Trophoblast cell (in vitro differentiated cells and primary cell): ENCODE measurements around the gene IMPG1.

ENCODE experiments used
- DNase-seq, 2 donors: peaks; one replicate each; pipeline ENCODE4 v3.0.0-alpha.2; 2016
- H2AFZ ChIP-seq: 2 replicates; pipeline ENCODE4 v1.6.1; 2013; ENCODE audit warnings: low read length, moderate library complexity, mild to moderate bottlenecking; ENCODE audit not compliant: insufficient read depth, poor library complexity
- H2AK5ac ChIP-seq: 2 replicates; pipeline ENCODE4 v1.6.1; 2013; ENCODE audit warnings: mild to moderate bottlenecking, low read length
- H2BK120ac ChIP-seq: 2 replicates; pipeline ENCODE4 v1.6.1; 2013; ENCODE audit warnings: low read length, mild to moderate bottlenecking, moderate library complexity; ENCODE audit not compliant: insufficient read depth, poor library complexity
- H2BK12ac ChIP-seq: 2 replicates; pipeline ENCODE4 v1.6.1; 2013; ENCODE audit warnings: mild to moderate bottlenecking, low read length, moderate library complexity
- H2BK5ac ChIP-seq: 2 replicates; pipeline ENCODE4 v1.6.1; 2013; ENCODE audit warnings: low read length, low read depth, moderate library complexity, mild to moderate bottlenecking; ENCODE audit not compliant: poor library complexity
- H3K14ac ChIP-seq: 2 replicates; pipeline ENCODE4 v1.6.1; 2013; ENCODE audit warnings: mild to moderate bottlenecking, low read length
- H3K18ac ChIP-seq: 2 replicates; pipeline ENCODE4 v1.6.1; 2013; ENCODE audit warnings: mild to moderate bottlenecking, low read length
- H3K23ac ChIP-seq: 2 replicates; pipeline ENCODE4 v1.6.1; 2013; ENCODE audit warnings: low read length
- H3K27ac ChIP-seq: 2 replicates; pipeline ENCODE4 v1.5.1; 2013; ENCODE audit warnings: low read depth, mild to moderate bottlenecking, inconsistent platforms, low read length, moderate library complexity
- H3K27me3 ChIP-seq: 2 replicates; pipeline ENCODE4 v1.6.1; 2013; ENCODE audit warnings: inconsistent platforms, mild to moderate bottlenecking, low read length, moderate library complexity; ENCODE audit not compliant: insufficient read depth
- H3K36me3 ChIP-seq, 2 experiments: 1 replicate in 1 of 2; 2 replicates in 1 of 2; pipeline ENCODE4 v1.6.1; 2013; ENCODE audit warnings: low read length in 2 of 2, mild to moderate bottlenecking in 2 of 2, moderate library complexity in 1 of 2; ENCODE audit not compliant: insufficient read depth in 2 of 2, control insufficient read depth in 1 of 2
- H3K4ac ChIP-seq: 2 replicates; pipeline ENCODE4 v1.6.1; 2013; ENCODE audit warnings: low read depth, mild to moderate bottlenecking, low read length, moderate library complexity
- H3K4me1 ChIP-seq, 2 experiments: 1 replicate in 1 of 2; 2 replicates in 1 of 2; pipeline ENCODE4 v1.6.1; 2013; ENCODE audit warnings: low read length in 2 of 2, mild to moderate bottlenecking in 2 of 2, moderate library complexity in 1 of 2; ENCODE audit not compliant: insufficient read depth in 2 of 2, control insufficient read depth in 1 of 2
- H3K4me2 ChIP-seq: 2 replicates; pipeline ENCODE4 v1.6.1; 2013; ENCODE audit warnings: inconsistent platforms, mild to moderate bottlenecking, low read length, moderate library complexity
- H3K4me3 ChIP-seq: 2 replicates; pipeline ENCODE4 v1.5.1; 2013; ENCODE audit warnings: mild to moderate bottlenecking, low read depth, low read length, inconsistent platforms
- H3K79me1 ChIP-seq: one replicate; pipeline ENCODE4 v1.6.1; 2013; ENCODE audit warnings: low read length
- H3K79me2 ChIP-seq: 2 replicates; pipeline ENCODE4 v1.6.1; 2013; ENCODE audit warnings: low read length, mild to moderate bottlenecking; ENCODE audit not compliant: control insufficient read depth, insufficient read depth, poor library complexity
- H3K9ac ChIP-seq: 2 replicates; pipeline ENCODE4 v1.6.1; 2013; ENCODE audit warnings: mild to moderate bottlenecking, low read length
- H3K9me3 ChIP-seq: 2 replicates; pipeline ENCODE4 v1.6.1; 2013; ENCODE audit warnings: low read depth, mild to moderate bottlenecking, control low read depth, inconsistent platforms, low read length; ENCODE audit not compliant: insufficient read depth
- H4K12ac ChIP-seq: 2 replicates; pipeline ENCODE4 v1.6.1; 2013; ENCODE audit warnings: low read depth, mild to moderate bottlenecking, low read length, moderate library complexity
- H4K8ac ChIP-seq: 2 replicates; pipeline ENCODE4 v1.6.1; 2013; ENCODE audit warnings: low read depth, mild to moderate bottlenecking, low read length, moderate library complexity
- H4K91ac ChIP-seq: one replicate; pipeline ENCODE4 v1.6.1; 2013; ENCODE audit warnings: low read depth, mild to moderate bottlenecking, low read length, moderate library complexity
- WGBS: extraction: QIAGEN DNeasy Blood & Tissue Kit; methylation state at CpG from one replicate; pipeline ENCODE4 v1.1.7; 2013; ENCODE audit warnings: missing lambda C conversion rate; ENCODE audit not compliant: insufficient read length, insufficient coverage; ENCODE audit errors: extremely low coverage; 5-methylcytosine and 5-hydroxymethylcytosine counted together

The IMPG1 gene

GRCh38 chr6:75941509-75941908, 131.0 kb downstream of the IMPG1 start:
- no peak overlapping the region for H3K18ac ChIP-seq
- no peak overlapping the region for H4K8ac ChIP-seq
- H2AFZ ChIP-seq: no peak overlapping the region
- H4K12ac ChIP-seq: no peak overlapping the region
- no peak overlapping the region for H3K9ac ChIP-seq
- H3K4me1 ChIP-seq: peaks cover 0 to 5% of the 10 kb centered on the region in 2 experiments
- no peak overlapping the region for H3K23ac ChIP-seq
- H3K4me2 ChIP-seq: no peak overlapping the region
- H3K4me3 ChIP-seq: no peak overlapping the region
- H2BK12ac ChIP-seq: no peak overlapping the region
- no peak overlapping the region for H3K4ac ChIP-seq
- no peak for DNase-seq
- H3K27me3 ChIP-seq: no peaks in the 10 kb centered on the region
- H3K14ac ChIP-seq: no peak overlapping the region
- no peak overlapping the region for H2AK5ac ChIP-seq
- H3K79me1 ChIP-seq: peaks cover 2% of the 10 kb centered on the region
- H3K27ac ChIP-seq: no peak overlapping the region
- H2BK120ac ChIP-seq: peak overlapping the region; percentile 31
- no peak overlapping the region for H4K91ac ChIP-seq
- no peaks in the 10 kb centered on the region for H3K9me3 ChIP-seq
- no CpG with 5 or more reads among the region's 1 CpG for WGBS
- peaks cover 1% of the 10 kb centered on the region for H3K79me2 ChIP-seq
- H3K36me3 ChIP-seq: no peaks in the 10 kb centered on the region
- no peak overlapping the region for H2BK5ac ChIP-seq

GRCh38 chr6:75940564-75940963, 131.9 kb downstream of the IMPG1 start:
- Histone ChIP-seq H3K27ac (no peak overlapping the region), H3K36me3 (no peaks in the 10 kb centered on the region), H2AFZ (no peak overlapping the region), H3K4me2 (no peak overlapping the region), H2BK5ac (no peak overlapping the region), H4K91ac (no peak overlapping the region), H3K9ac (no peak overlapping the region), H3K4me3 (no peak overlapping the region), H3K79me2 (peaks cover 1% of the 10 kb centered on the region), H3K14ac (no peak overlapping the region), H3K18ac (no peak overlapping the region), H3K79me1 (peaks cover 2% of the 10 kb centered on the region), H2AK5ac (no peak overlapping the region), H3K4ac (no peak overlapping the region), H3K9me3 (no peaks in the 10 kb centered on the region), H3K23ac (no peak overlapping the region), H3K4me1 (no peaks in the 10 kb centered on the region), H2BK12ac (no peak overlapping the region), H2BK120ac (no peak overlapping the region), H4K8ac (no peak overlapping the region), H3K27me3 (no peaks in the 10 kb centered on the region), H4K12ac (no peak overlapping the region)
- no CpG with 5 or more reads among the region's 4 CpGs for WGBS
- no peak for DNase-seq

- no CpG with 5 or more reads among the region's 2 CpGs for WGBS
- H2BK120ac ChIP-seq: no peak overlapping the region
- H3K4ac ChIP-seq: no peak overlapping the region
- H3K14ac ChIP-seq: no peak overlapping the region
- H2AFZ ChIP-seq: no peak overlapping the region
- no peak overlapping the region for H2BK5ac ChIP-seq
- H3K4me1 ChIP-seq: peaks cover 0 to 2% of the 10 kb centered on the region in 2 experiments
- peaks cover 4% of the 10 kb centered on the region for H3K79me1 ChIP-seq
- no peak overlapping the region for H2AK5ac ChIP-seq
- H4K12ac ChIP-seq: no peak overlapping the region
- H3K23ac ChIP-seq: no peak overlapping the region
- H3K9me3 ChIP-seq: no peaks in the 10 kb centered on the region
- no peak overlapping the region for H3K9ac ChIP-seq
- H3K18ac ChIP-seq: no peak overlapping the region
- DNase-seq: peak; percentile 18 to 70
- H3K27ac ChIP-seq: no peak overlapping the region
- H4K8ac ChIP-seq: no peak overlapping the region
- no peaks in the 10 kb centered on the region for H3K36me3 ChIP-seq
- no peak overlapping the region for H3K4me2 ChIP-seq
- H4K91ac ChIP-seq: no peak overlapping the region
- H3K4me3 ChIP-seq: no peak overlapping the region
- no peaks in the 10 kb centered on the region for H3K79me2 ChIP-seq
- no peaks in the 10 kb centered on the region for H3K27me3 ChIP-seq
- no peak overlapping the region for H2BK12ac ChIP-seq
These were observed 134.6 kb downstream of the IMPG1 start for GRCh38 chr6:75937846-75938245.

GRCh38 chr6:75936682-75937081, 135.8 kb downstream of the IMPG1 start:
- no peak overlapping the region for H3K23ac ChIP-seq
- no peak overlapping the region for H3K9ac ChIP-seq
- H3K9me3 ChIP-seq: no peaks in the 10 kb centered on the region
- H3K79me1 ChIP-seq: peaks cover 4% of the 10 kb centered on the region
- no peak overlapping the region for H3K27ac ChIP-seq
- H3K4me2 ChIP-seq: no peak overlapping the region
- no peaks in the 10 kb centered on the region for H3K27me3 ChIP-seq
- no peak overlapping the region for H2BK120ac ChIP-seq
- no peak overlapping the region for H3K4ac ChIP-seq
- no peak overlapping the region for H3K18ac ChIP-seq
- H3K4me1 ChIP-seq: peaks cover 0 to 2% of the 10 kb centered on the region in 2 experiments
- no peak for DNase-seq
- H3K4me3 ChIP-seq: no peak overlapping the region
- H4K12ac ChIP-seq: no peak overlapping the region
- no peak overlapping the region for H4K8ac ChIP-seq
- no peaks in the 10 kb centered on the region for H3K36me3 ChIP-seq
- H4K91ac ChIP-seq: no peak overlapping the region
- no peak overlapping the region for H2AK5ac ChIP-seq
- H3K14ac ChIP-seq: no peak overlapping the region
- no peak overlapping the region for H2BK12ac ChIP-seq
- H2BK5ac ChIP-seq: no peak overlapping the region
- no peaks in the 10 kb centered on the region for H3K79me2 ChIP-seq
- H2AFZ ChIP-seq: no peak overlapping the region
- WGBS: no CpG with 5 or more reads among the region's 3 CpGs
